Activated T-helper 2 cell treated with anti-CD3 and anti-CD28 coated beads, Interferon-gamma antibody, Interleukin-2, Interleukin-4, amounts not matched to agents 10 μg/mL and 5 μg/mL and 100 μg/mL, durations not matched to agents 14 hours and 24 hours and 36 hours (primary cell): ENCODE measurements around the gene C22orf23. TPM values are rescaled to one million over a fixed set of nuclear protein-coding genes. Genes with fewer than 3 reads are reported as not detected.

ENCODE experiments used
- DNase-seq: peaks from one replicate; pipeline ENCODE4 v3.0.0; 2021; ENCODE audit warnings: low spot score
- H3K27ac Mint-ChIP-seq: one replicate; pipeline ENCODE4 v1.8.0; 2021; ENCODE audit warnings: mixed read lengths
- H3K27me3 Mint-ChIP-seq: one replicate; pipeline ENCODE4 v1.8.0; 2021; ENCODE audit warnings: low read depth, mixed read lengths
- H3K36me3 Mint-ChIP-seq: one replicate; pipeline ENCODE4 v1.8.0; 2021; ENCODE audit warnings: low read depth, mixed read lengths
- H3K4me1 Mint-ChIP-seq: one replicate; pipeline ENCODE4 v1.8.0; 2021; ENCODE audit warnings: low read depth, mixed read lengths
- H3K4me3 Mint-ChIP-seq: one replicate; pipeline ENCODE4 v1.8.0; 2021; ENCODE audit warnings: low read depth, mild to moderate bottlenecking, moderate library complexity, mixed read lengths
- H3K9me3 Mint-ChIP-seq: one replicate; pipeline ENCODE4 v1.8.0; 2021; ENCODE audit warnings: mixed read lengths
- intact Hi-C: fragments of 100-400 bp; cut with micrococcal nuclease; formaldehyde crosslinking; loops from one replicate; pipeline ENCODE4 v1.15.1; 2023
- total RNA-seq: library from RNA; stranded (reverse); gene quantifications from 2 replicates; pipeline ENCODE4 v1.2.3, GENCODE V29; 2022

The C22orf23 gene
- total RNA-seq, result not detected in 2 replicates

DNA sequence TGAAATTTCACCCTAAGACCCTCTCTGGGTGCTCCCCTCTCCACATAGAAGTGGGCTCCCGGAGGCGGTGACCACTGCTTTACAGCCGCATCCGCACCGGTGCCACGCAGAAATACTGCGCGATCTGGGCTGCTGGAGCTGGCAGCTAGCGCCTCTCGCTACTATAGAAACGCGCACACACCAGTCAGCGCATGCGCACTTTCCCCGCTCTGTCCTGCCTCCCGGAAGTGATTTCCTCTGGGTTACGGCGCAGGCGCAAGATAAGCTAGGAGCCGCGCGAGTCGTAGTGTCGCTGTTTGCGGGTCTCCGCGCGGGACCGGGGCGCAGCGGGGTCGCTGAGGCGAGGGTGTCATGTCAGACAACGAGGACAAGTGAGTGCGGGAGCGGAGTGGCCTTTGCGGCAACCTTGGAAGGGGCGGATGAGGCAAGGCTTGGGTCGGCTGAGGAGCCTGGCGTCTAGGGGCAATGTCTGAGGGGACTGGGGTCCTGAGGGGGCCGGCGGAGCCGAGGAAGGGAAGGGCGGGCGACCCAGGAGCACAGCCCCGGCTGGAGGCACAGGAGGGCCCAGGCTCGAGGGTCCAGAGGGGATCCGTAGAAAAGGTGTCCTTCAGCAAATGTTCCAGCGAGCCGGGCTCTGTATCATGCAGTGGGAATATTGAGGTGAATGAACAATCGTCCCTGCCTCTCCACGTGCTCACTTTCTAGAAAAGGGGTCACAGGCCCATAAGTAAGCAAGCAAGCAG, at the start of gene C22orf23, which contains the start of gene POLR2F:
Gene C22orf23 (minus strand): TSS at position 165 of the 743 bp plus-strand sequence. CDS start 452 bp downstream, outside the sequence.
Gene POLR2F (plus strand): TSS at position 263 of the 743 bp plus-strand sequence. CDS start 89 bp downstream, at position 352.
- intact Hi-C loops, result no loop called here
- peak; percentile 94 for DNase-seq
- H3K9me3 Mint-ChIP-seq, result no peaks in the 10 kb centered on the region
- peaks cover 13% of the 10 kb centered on the region for H3K27me3 Mint-ChIP-seq
- peaks cover 22% of the 10 kb centered on the region for H3K36me3 Mint-ChIP-seq
- H3K4me3 Mint-ChIP-seq, result peak within 1 kb of the TSS; percentile 98
- peaks cover 20% of the 10 kb centered on the region for H3K4me1 Mint-ChIP-seq
- peak within 1 kb of the TSS; percentile 92 for H3K27ac Mint-ChIP-seq

DNA sequence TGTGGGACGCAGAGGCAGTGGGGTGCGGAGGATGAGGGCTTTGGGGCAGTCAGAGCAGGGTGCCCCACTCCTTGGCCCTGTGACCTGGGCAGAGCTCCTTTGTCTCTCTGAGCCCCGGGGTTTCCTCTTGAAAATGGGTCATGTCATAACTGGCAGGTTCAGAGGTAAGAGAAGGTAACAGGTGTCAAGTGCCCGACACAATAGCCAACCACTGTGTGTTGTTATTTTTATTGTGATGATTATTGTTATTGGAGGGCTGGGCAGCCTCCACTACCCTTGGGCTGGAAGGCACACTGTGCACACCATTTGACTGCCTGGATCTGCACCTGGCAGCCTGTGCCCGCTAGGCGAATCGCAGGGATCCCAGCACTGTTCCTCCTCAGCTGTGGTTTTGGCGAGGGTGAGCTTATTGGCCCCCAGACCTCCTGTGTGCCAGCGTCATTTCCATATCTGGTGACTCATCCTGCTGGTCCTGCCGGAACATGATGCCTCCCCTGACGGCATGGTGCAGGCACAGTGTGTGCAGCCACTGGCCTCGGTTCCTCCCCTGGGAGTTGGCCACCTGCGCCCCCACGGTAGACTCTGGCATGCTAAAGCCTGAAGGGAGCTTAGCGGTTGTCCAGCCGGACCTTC, 46.4 kb upstream of the C22orf23 start:
- Mint-ChIP-seq H3K27me3 (no peaks in the 10 kb centered on the region), H3K36me3 (no peaks in the 10 kb centered on the region), H3K4me1 (no peaks in the 10 kb centered on the region), H3K27ac (no peak overlapping the region), H3K4me3 (no peak overlapping the region), H3K9me3 (no peaks in the 10 kb centered on the region)
- DNase-seq, result no peak
- intact Hi-C loops, result no loop called here

DNA sequence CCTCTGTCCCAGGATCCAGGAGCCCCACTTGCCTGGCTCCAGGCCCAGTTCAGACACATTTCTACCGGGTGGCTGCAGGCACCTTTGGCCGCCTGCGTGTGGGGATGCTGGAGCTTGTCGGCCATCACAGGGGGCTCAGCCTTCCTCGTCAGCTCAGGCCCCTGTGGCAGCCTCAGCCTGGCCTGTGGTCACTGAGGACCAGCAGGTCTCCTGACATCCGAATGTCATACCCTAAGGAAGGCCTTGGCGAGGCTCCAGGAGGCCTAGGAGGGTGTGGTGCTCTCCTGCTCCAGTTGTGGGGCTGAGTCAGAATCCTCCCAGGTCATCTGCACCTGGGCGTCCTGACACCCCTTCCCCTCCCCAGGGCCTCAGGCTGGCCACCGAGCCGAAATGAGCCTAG, 45.8 kb upstream of the C22orf23 start:
- Mint-ChIP-seq H3K9me3 (no peaks in the 10 kb centered on the region), H3K27me3 (no peaks in the 10 kb centered on the region), H3K4me3 (no peak overlapping the region), H3K27ac (no peak overlapping the region), H3K4me1 (no peaks in the 10 kb centered on the region), H3K36me3 (no peaks in the 10 kb centered on the region)
- intact Hi-C loops, result no loop called here
- no peak for DNase-seq

DNA sequence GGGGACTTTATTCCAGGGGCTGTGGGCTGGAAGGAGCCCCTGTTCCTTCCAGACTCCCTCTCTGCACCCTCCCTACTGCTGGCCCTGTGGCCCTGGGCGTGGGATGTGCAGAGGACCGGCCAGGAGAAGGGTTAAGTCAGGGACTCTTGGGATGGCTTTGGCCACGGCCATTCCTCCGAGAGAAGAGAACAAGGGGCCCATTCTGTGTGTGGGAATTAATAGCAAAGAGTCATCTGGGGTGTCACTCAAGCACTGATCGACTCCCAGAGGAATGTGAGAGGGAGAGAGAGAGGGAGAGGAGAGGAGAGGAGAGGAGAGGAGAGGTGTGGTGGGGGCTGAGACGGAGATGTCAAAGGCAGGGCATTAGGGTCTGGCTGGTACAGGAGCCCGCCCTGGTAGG, 45.1 kb upstream of the C22orf23 start:
- H3K27ac Mint-ChIP-seq, result no peak overlapping the region
- intact Hi-C loops, result no loop called here
- no peaks in the 10 kb centered on the region for H3K36me3 Mint-ChIP-seq
- H3K4me1 Mint-ChIP-seq, result no peaks in the 10 kb centered on the region
- no peak for DNase-seq
- H3K27me3 Mint-ChIP-seq, result no peaks in the 10 kb centered on the region
- no peaks in the 10 kb centered on the region for H3K9me3 Mint-ChIP-seq
- H3K4me3 Mint-ChIP-seq, result no peak overlapping the region

DNA sequence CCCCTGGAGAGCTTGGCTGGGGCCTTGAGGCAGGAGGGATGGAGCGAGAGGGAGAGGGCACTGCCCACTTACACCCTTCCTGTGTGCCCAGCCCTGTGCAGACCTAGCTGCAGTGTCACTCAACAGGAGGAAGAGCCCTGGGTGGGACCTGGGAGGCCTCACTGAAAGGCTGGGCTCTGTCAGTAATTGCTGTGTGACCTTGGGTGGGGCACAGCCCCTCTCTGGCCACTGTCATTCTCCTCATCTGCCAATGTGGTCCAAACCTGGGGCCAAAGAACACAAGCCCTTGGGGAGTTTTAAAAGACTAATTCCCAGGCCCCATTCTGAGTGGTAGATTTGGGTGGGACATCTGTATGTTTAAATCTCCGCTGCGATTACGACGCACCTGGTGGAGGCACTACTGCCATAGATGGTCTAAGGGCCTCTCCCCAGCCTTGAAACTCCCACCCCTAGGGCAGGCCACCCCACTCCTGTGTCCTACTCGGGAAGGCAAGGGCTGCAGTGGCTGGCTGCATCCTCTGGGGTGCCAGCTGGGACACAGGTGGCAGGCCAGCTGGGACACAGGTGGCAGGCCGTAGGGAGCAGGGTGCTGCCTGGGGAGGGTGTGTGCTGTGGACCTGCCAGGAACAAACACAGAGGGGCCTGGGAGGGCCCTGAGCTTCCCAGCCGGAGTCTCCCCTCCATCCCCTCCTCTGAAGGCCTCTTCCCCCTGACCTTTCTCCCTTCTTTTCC, 43.3 kb upstream of the C22orf23 start:
- DNase-seq, result no peak
- no peak overlapping the region for H3K27ac Mint-ChIP-seq
- no peak overlapping the region for H3K4me3 Mint-ChIP-seq
- intact Hi-C loops, result no loop called here
- no peaks in the 10 kb centered on the region for H3K27me3 Mint-ChIP-seq
- no peaks in the 10 kb centered on the region for H3K4me1 Mint-ChIP-seq
- H3K36me3 Mint-ChIP-seq, result no peaks in the 10 kb centered on the region
- H3K9me3 Mint-ChIP-seq, result no peaks in the 10 kb centered on the region

DNA sequence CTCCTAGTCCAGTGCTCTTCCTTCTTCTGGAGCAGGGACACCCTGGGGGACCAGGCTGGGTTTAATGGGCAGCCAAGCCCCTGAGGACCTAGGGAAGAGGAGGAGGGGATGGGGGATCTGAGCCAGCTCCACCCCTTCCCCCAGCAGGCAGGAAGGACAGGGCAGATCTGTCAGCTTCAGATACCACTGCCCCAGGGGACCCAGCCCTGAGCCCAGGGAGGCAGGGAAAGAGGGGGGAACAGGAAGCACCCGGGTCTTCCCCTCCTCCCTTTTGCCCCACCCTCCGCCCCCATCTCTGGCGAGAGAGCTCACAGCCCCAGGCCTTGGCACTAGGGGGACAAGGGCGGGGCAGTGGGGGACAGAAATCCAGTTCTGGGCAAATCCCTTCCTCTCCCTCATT, 42.7 kb upstream of the C22orf23 start:
- H3K27ac Mint-ChIP-seq, result no peak overlapping the region
- no peak overlapping the region for H3K4me3 Mint-ChIP-seq
- H3K4me1 Mint-ChIP-seq, result no peaks in the 10 kb centered on the region
- no peaks in the 10 kb centered on the region for H3K36me3 Mint-ChIP-seq
- no peaks in the 10 kb centered on the region for H3K9me3 Mint-ChIP-seq
- intact Hi-C loops, result no loop called here
- no peaks in the 10 kb centered on the region for H3K27me3 Mint-ChIP-seq
- no peak for DNase-seq

DNA sequence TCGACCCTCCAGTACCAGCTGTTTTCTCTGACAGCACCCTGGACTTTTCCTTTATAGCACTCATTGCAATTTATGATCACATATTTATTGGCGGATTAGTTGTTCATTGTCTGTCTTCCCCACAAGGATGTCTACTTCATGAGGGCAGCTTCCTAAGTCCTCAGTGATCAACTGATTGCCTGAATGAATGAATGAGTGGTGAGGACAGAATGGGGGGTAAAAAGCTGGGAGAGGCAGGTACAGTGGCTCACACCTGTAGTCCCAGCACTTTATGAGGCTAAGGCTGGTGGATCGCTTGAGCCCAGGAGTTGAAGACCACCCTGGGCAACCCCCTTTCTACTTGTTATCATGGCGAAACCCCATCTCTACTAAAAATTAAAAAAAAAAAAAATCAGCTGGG, 42.1 kb upstream of the C22orf23 start:
- intact Hi-C loops, result no loop called here
- no peak overlapping the region for H3K27ac Mint-ChIP-seq
- no peaks in the 10 kb centered on the region for H3K9me3 Mint-ChIP-seq
- no peak overlapping the region for H3K4me3 Mint-ChIP-seq
- H3K4me1 Mint-ChIP-seq, result no peaks in the 10 kb centered on the region
- no peak for DNase-seq
- no peaks in the 10 kb centered on the region for H3K27me3 Mint-ChIP-seq
- no peaks in the 10 kb centered on the region for H3K36me3 Mint-ChIP-seq

GRCh38 chr22:37994982-37995381, 41.6 kb upstream of the C22orf23 start:
- no peak overlapping the region for H3K4me3 Mint-ChIP-seq

DNA sequence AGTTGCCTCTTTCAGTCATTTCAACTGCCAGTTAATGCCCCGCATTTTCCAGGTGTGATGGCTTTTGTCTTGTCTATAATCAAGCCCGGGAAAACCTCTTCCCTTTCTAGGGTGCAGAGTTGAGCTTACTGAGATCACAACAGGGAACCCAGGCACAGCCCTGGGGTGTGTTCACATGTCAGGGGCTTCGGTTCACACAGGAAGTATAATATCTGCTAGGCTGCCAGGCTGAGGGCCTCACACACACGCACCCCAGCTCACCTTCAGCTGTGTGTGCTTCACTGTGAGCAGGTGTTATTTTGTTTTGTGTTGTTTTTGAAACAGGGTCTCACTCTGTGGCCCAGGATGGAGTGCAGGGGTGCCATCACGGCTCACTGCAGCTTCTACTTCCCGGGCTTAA, 40.6 kb upstream of the C22orf23 start:
- Mint-ChIP-seq H3K27me3 (no peaks in the 10 kb centered on the region), H3K9me3 (no peaks in the 10 kb centered on the region), H3K27ac (no peak overlapping the region), H3K36me3 (no peaks in the 10 kb centered on the region), H3K4me1 (no peaks in the 10 kb centered on the region), H3K4me3 (no peak overlapping the region)
- intact Hi-C loops, result no loop called here
- no peak for DNase-seq

More at GRCh38 chr22:37994982-37995381, 41.6 kb upstream of the C22orf23 start:
- DNase-seq, result no peak
- intact Hi-C loops, result no loop called here
- Mint-ChIP-seq H3K27ac (no peak overlapping the region), H3K36me3 (no peaks in the 10 kb centered on the region), H3K9me3 (no peaks in the 10 kb centered on the region), H3K27me3 (no peaks in the 10 kb centered on the region), H3K4me1 (no peaks in the 10 kb centered on the region)

- intact Hi-C loops, result no loop called here
- Mint-ChIP-seq H3K27me3 (no peaks in the 10 kb centered on the region), H3K4me1 (no peaks in the 10 kb centered on the region), H3K9me3 (no peaks in the 10 kb centered on the region), H3K4me3 (no peak overlapping the region), H3K27ac (no peak overlapping the region), H3K36me3 (no peaks in the 10 kb centered on the region)
- no peak for DNase-seq
These were observed 38.5 kb upstream of the C22orf23 start for GRCh38 chr22:37991731-37992442.

GRCh38 chr22:37990862-37991261, 37.5 kb upstream of the C22orf23 start:
- no peaks in the 10 kb centered on the region for H3K4me1 Mint-ChIP-seq
- H3K9me3 Mint-ChIP-seq, result no peaks in the 10 kb centered on the region
- H3K27me3 Mint-ChIP-seq, result no peaks in the 10 kb centered on the region
- DNase-seq, result no peak
- H3K27ac Mint-ChIP-seq, result no peak overlapping the region
- H3K36me3 Mint-ChIP-seq, result no peaks in the 10 kb centered on the region
- intact Hi-C loops, result no loop called here
- H3K4me3 Mint-ChIP-seq, result no peak overlapping the region

DNA sequence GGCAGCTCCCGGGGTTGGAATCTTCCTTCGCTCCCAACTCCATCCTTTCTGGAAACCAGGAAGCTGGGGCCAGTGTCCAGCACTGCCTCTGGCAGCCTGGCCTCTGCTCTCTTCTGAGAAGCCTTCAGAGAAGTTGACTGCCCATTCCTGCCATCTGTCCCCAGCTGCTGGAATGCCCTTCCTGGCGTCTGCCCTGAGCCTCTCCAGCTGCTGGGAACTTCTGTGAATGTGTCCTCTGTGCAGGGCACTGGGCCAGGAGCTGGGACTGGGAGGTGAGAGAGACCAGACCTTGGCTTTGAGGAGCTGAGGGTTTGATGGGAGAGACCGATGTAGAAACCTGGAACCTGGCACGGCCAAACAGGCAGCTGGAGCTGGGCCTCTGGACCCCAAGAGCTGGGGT, 36.9 kb upstream of the C22orf23 start:
- Mint-ChIP-seq H3K4me3 (no peak overlapping the region), H3K36me3 (no peaks in the 10 kb centered on the region), H3K4me1 (no peaks in the 10 kb centered on the region), H3K27ac (no peak overlapping the region), H3K9me3 (no peaks in the 10 kb centered on the region), H3K27me3 (no peaks in the 10 kb centered on the region)
- intact Hi-C loops, result no loop called here
- no peak for DNase-seq
